Endothelial cell of umbilical vein (primary cell): Measurements from ENCODE around the gene XRCC6.

Experiments used
- CTCF ChIP-seq, 2 donors: IDR thresholded peaks; 1 replicate in 1 of 2; 2 replicates in 1 of 2; pipeline ENCODE4 v1.5.1; 2011; ENCODE audit warnings: low read length in 2 of 2, mild to moderate bottlenecking in 2 of 2, moderate library complexity in 2 of 2, control low read depth in 1 of 2, inconsistent platforms in 1 of 2, low read depth in 1 of 2; ENCODE audit not compliant: insufficient read depth in 1 of 2; ENCODE audit errors: extremely low read depth in 1 of 2
- MAX ChIP-seq: IDR thresholded peaks from 2 replicates; pipeline ENCODE4 v1.6.1; 2011; ENCODE audit not compliant: insufficient read depth, insufficient read length
- POLR2AphosphoS5 ChIP-seq: IDR thresholded peaks from 2 replicates; pipeline ENCODE4 v1.6.1; 2012; ENCODE audit warnings: low read depth, mild to moderate bottlenecking, control low read depth, low read length, moderate library complexity; ENCODE audit not compliant: insufficient read depth

- TF ChIP-seq CTCF (IDR thresholded peaks at IDR 0.05; ENCODE audit: extremely low read depth in 1 of 2, insufficient read depth in 1 of 2, low read depth in 1 of 2, low read length in 2 of 2) (no peak), POLR2AphosphoS5 (no peak), MAX (no peak)
These were observed 81.7 kb downstream of the XRCC6 start for GRCh38 chr22:41702763-41703162.
